ENCODE measurements around the gene SURF6. TPM values are rescaled to one million over a fixed set of nuclear protein-coding genes. Genes with fewer than 3 reads are reported as not detected.
"Not testable (repeated sequence)": the region's sequence is repeated elsewhere in the genome, so short reads cannot be mapped to it uniquely, and the experiment has no call there.

Gene SURF6
- total and polyA plus RNA-seq, 2 experiments from 2014 or later = 17.6 to 27.6 TPM

DNA sequence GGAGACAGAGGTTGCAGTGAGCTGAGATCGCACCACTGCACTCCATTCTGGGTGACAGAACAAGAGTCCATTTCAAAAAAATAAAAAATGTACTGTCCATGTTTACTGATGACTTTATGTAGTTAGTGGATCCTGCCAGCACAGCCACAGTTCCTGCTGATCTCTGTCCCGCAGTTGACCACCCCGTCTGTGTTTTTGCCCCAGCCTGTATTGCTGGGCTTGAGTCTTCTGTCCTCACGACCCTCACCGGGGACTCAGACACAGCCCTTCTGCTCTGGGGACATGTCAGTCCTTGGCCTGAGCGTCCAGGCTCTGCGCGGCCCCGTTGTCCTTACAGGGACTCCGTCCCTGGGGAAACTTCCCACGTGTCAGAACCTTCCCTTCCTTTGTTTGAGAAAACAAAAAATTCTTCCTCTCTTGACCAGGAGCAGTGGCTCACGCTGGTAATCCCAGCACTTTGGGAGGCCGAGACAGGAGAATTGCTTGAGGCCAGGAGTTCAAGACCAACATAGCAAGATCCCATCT is 14.5 kb downstream of the SURF6 start:
- no peak overlapping the region for H3K27ac Mint-ChIP-seq

DNA sequence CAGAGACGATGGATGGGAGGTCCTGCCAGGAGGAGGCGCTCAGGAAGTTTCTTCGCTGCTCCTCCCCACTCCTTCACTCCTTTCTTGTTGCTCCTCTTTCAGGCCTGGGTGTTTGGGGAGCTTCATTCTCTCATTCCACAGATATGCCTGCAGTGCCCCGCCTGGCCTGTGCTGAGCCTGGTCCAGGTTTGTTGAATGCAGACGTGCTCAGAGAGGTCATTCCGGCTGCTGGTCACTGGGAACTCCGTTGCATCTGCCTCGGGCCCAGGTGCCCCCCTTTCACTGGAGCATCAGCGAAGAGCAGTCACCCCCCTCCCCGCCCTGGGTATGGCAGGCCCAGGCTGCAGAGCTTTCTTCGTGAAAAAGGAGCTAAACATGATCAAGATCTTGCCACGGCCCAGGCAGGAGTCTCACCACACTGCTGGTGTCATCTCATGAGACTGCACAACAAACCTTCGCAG is 15.5 kb downstream of the SURF6 start:
- Histone ChIP-seq H3K36me3 (ENCODE audit: insufficient read depth) (no peaks in the 10 kb centered on the region), H3K4me2 (no peak overlapping the region), H2AFZ (no peak overlapping the region; the same call in 1 of the 2 replicates), H4K20me1 (replicated peaks; ENCODE audit: insufficient read depth) (no peaks in the 10 kb centered on the region), H3F3A (replicated peaks; ENCODE audit: low read depth) (no peaks in the 10 kb centered on the region), H3K4me3 (no peak overlapping the region), H3K9me2 (ENCODE audit: insufficient read depth) (no peaks in the 10 kb centered on the region), H3K27ac (ENCODE audit: low read depth) (no peak overlapping the region), H3K4me1 (ENCODE audit: insufficient read depth) (no peaks in the 10 kb centered on the region), H3K27me3 (ENCODE audit: insufficient read depth) (no peaks in the 10 kb centered on the region), H3K79me2 (replicated peaks; ENCODE audit: insufficient read depth) (no peaks in the 10 kb centered on the region)
- H3K27me3 Mint-ChIP-seq (ENCODE audit: insufficient read depth, low read depth, poor library complexity) = peaks cover 12% of the 10 kb centered on the region
- peak; percentile 66 for DNase-seq (ENCODE audit: low spot score)
- ATAC-seq = peak; percentile 94
- H3K36me3 Mint-ChIP-seq (ENCODE audit: low read depth) = peaks cover 7% of the 10 kb centered on the region; the same call in 2 of the 3 replicates
- no peak overlapping the region for H3K4me3 Mint-ChIP-seq
- no peak overlapping the region for H3K27ac Mint-ChIP-seq
- TF ChIP-seq, protein P1, sequence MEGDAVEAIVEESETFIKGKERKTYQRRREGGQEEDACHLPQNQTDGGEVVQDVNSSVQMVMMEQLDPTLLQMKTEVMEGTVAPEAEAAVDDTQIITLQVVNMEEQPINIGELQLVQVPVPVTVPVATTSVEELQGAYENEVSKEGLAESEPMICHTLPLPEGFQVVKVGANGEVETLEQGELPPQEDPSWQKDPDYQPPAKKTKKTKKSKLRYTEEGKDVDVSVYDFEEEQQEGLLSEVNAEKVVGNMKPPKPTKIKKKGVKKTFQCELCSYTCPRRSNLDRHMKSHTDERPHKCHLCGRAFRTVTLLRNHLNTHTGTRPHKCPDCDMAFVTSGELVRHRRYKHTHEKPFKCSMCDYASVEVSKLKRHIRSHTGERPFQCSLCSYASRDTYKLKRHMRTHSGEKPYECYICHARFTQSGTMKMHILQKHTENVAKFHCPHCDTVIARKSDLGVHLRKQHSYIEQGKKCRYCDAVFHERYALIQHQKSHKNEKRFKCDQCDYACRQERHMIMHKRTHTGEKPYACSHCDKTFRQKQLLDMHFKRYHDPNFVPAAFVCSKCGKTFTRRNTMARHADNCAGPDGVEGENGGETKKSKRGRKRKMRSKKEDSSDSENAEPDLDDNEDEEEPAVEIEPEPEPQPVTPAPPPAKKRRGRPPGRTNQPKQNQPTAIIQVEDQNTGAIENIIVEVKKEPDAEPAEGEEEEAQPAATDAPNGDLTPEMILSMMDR (conservative IDR thresholded peaks at IDR 0.05; ENCODE audit: low read depth in 2 of 2) = peak; percentile 40 to 61
- TF ChIP-seq ZNF331 (CRISPR knock-in tag; IDR thresholded peaks at IDR 0.05; ENCODE audit: low read depth) = no peak
- no peaks in the 10 kb centered on the region for H3K4me1 Mint-ChIP-seq
- H3K9me3 Mint-ChIP-seq = peaks cover 24% of the 10 kb centered on the region

More for the DNA sequence above, 14.5 kb downstream of the SURF6 start:
- Mint-ChIP-seq H3K9me3 (peaks cover 25% of the 10 kb centered on the region), H3K4me3 (no peak overlapping the region; the same call in 2 of the 3 replicates), H3K4me1 (no peaks in the 10 kb centered on the region), H3K36me3 (ENCODE audit: low read depth) (peaks cover 7% of the 10 kb centered on the region), H3K27me3 (ENCODE audit: insufficient read depth, low read depth, poor library complexity) (peaks cover 12% of the 10 kb centered on the region)
- no peak for ATAC-seq
- H3K4me2 ChIP-seq = no peak overlapping the region
- H3F3A ChIP-seq (replicated peaks; ENCODE audit: low read depth) = no peaks in the 10 kb centered on the region
- H4K20me1 ChIP-seq (replicated peaks; ENCODE audit: insufficient read depth) = no peaks in the 10 kb centered on the region
- no peaks in the 10 kb centered on the region for H3K79me2 ChIP-seq (replicated peaks; ENCODE audit: insufficient read depth)
- no peaks in the 10 kb centered on the region for H3K27me3 ChIP-seq (ENCODE audit: insufficient read depth)
- H3K4me1 ChIP-seq (ENCODE audit: insufficient read depth) = no peaks in the 10 kb centered on the region
- DNase-seq (ENCODE audit: low spot score) = no peak
- no peak for TF ChIP-seq ZNF114 (CRISPR knock-in tag; IDR thresholded peaks at IDR 0.05)
- TF ChIP-seq CREB1 (CRISPR knock-in tag; IDR thresholded peaks at IDR 0.05; ENCODE audit: low read depth) = no peak
- no peak for TF ChIP-seq JUNB (IDR thresholded peaks at IDR 0.05; ENCODE audit: unreplicated experiment)
- no peak for TF ChIP-seq STAT1 (IDR thresholded peaks at IDR 0.05; ENCODE audit: unreplicated experiment)
- TF ChIP-seq NANOG (IDR thresholded peaks at IDR 0.05; ENCODE audit: borderline replicate concordance) = no peak
- TF ChIP-seq, protein P2, sequence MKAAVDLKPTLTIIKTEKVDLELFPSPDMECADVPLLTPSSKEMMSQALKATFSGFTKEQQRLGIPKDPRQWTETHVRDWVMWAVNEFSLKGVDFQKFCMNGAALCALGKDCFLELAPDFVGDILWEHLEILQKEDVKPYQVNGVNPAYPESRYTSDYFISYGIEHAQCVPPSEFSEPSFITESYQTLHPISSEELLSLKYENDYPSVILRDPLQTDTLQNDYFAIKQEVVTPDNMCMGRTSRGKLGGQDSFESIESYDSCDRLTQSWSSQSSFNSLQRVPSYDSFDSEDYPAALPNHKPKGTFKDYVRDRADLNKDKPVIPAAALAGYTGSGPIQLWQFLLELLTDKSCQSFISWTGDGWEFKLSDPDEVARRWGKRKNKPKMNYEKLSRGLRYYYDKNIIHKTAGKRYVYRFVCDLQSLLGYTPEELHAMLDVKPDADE (IDR thresholded peaks at IDR 0.05) = no peak
- no peak for TF ChIP-seq ZNF331 (CRISPR knock-in tag; IDR thresholded peaks at IDR 0.05; ENCODE audit: low read depth)
- H3K27ac ChIP-seq (ENCODE audit: low read depth) = no peak overlapping the region
- no peaks in the 10 kb centered on the region for H3K36me3 ChIP-seq (ENCODE audit: insufficient read depth)
- H2AFZ ChIP-seq = no peak overlapping the region
- H3K9me2 ChIP-seq (ENCODE audit: insufficient read depth) = no peaks in the 10 kb centered on the region
- H3K4me3 ChIP-seq = no peak overlapping the region

DNA sequence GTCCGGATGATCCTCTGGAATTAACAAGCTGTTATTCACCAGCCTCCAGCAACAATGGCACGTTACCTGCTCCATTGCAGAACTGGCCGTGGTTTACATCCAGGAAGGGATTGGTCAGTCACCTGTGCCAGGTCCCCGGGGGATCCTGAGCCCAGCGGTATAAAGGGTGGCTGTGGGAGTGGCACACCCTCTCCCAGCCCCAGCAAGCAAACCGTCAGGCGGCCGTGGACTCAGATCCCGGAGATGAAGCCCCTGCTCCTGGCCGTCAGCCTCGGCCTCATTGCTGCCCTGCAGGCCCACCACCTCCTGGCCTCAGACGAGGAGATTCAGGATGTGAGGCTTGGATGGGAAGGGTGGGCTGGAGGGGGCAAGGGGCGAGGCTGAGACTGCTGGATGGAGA is 18.4 kb downstream of the SURF6 start:
- not testable (repeated sequence) for H3K79me2 ChIP-seq (replicated peaks; ENCODE audit: insufficient read depth); H3K4me1 Mint-ChIP-seq; ATAC-seq; H2AFZ ChIP-seq; H3K36me3 ChIP-seq (ENCODE audit: insufficient read depth); H3K27me3 Mint-ChIP-seq (ENCODE audit: insufficient read depth, low read depth, poor library complexity); H3K4me3 Mint-ChIP-seq; DNase-seq (ENCODE audit: low spot score); H3K9me2 ChIP-seq (ENCODE audit: insufficient read depth); H3K4me1 ChIP-seq (ENCODE audit: insufficient read depth); H3K9me3 Mint-ChIP-seq; H3K4me2 ChIP-seq; H3K27ac Mint-ChIP-seq; H3K27ac ChIP-seq (ENCODE audit: low read depth); H3F3A ChIP-seq (replicated peaks; ENCODE audit: low read depth); H3K4me3 ChIP-seq; H3K27me3 ChIP-seq (ENCODE audit: insufficient read depth); H3K36me3 Mint-ChIP-seq (ENCODE audit: low read depth); H4K20me1 ChIP-seq (replicated peaks; ENCODE audit: insufficient read depth)
